Neuron (in vitro differentiated cells): ENCODE results near the gene TYK2.
"Not testable (repeated sequence)": the region's sequence is repeated elsewhere in the genome, so short reads cannot be mapped to it uniquely, and the experiment has no call there.

ENCODE experiments used
- H2AFZ ChIP-seq: one replicate; pipeline ENCODE4 v1.6.1; 2013; ENCODE audit warnings: low read depth, mild to moderate bottlenecking, inconsistent platforms, low read length, moderate library complexity
- H3K27me3 ChIP-seq: one replicate; pipeline ENCODE4 v1.6.1; 2013; ENCODE audit warnings: low read length; ENCODE audit not compliant: insufficient read depth
- H3K36me3 ChIP-seq: one replicate; pipeline ENCODE4 v1.6.1; 2013; ENCODE audit warnings: low read length; ENCODE audit not compliant: insufficient read depth
- H3K4me1 ChIP-seq: one replicate; pipeline ENCODE4 v1.6.1; 2013; ENCODE audit warnings: low read length; ENCODE audit not compliant: insufficient read depth
- H3K4me3 ChIP-seq: 2 replicates; pipeline ENCODE4 v1.5.1; 2013; ENCODE audit warnings: mild to moderate bottlenecking, low read length, moderate library complexity
- H3K9me3 ChIP-seq: one replicate; pipeline ENCODE4 v1.6.1; 2013; ENCODE audit warnings: low read length

TYK2 gene

DNA sequence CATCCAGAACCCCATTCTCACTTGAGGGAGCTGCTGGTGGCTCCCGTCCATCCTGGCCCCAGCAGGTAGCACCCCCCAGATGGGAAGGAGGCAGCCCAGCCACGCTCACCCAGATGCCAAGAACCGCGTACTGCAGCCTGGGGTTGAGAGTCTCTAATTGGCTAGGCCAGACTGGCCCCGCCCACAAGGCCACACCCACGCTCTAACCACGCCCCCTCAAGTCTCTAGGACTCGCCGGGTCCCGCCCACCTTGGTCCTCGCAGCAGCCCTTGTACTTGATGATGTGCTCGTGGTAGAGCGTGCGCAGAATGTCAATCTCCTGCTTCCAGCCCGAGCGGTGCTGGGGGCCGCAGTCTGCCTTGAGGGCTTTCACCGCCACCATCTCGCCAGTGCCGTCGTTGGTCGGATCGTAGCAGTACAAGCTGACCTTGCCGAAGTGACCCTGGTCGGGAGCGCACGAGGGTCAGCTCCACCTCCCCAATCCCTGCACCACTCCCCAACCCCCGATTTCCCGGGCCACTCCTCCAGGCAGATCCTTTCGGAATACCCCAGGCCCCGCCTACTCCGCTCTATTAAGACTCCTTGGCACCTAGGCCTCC is 26.5 kb downstream of the TYK2 start:
- H3K27me3 ChIP-seq, result no peaks in the 10 kb centered on the region
- H3K36me3 ChIP-seq, result peaks cover 54% of the 10 kb centered on the region
- H3K4me1 ChIP-seq, result no peaks in the 10 kb centered on the region
- no peak overlapping the region for H3K4me3 ChIP-seq
- H3K9me3 ChIP-seq, result no peaks in the 10 kb centered on the region
- no peak overlapping the region for H2AFZ ChIP-seq

DNA sequence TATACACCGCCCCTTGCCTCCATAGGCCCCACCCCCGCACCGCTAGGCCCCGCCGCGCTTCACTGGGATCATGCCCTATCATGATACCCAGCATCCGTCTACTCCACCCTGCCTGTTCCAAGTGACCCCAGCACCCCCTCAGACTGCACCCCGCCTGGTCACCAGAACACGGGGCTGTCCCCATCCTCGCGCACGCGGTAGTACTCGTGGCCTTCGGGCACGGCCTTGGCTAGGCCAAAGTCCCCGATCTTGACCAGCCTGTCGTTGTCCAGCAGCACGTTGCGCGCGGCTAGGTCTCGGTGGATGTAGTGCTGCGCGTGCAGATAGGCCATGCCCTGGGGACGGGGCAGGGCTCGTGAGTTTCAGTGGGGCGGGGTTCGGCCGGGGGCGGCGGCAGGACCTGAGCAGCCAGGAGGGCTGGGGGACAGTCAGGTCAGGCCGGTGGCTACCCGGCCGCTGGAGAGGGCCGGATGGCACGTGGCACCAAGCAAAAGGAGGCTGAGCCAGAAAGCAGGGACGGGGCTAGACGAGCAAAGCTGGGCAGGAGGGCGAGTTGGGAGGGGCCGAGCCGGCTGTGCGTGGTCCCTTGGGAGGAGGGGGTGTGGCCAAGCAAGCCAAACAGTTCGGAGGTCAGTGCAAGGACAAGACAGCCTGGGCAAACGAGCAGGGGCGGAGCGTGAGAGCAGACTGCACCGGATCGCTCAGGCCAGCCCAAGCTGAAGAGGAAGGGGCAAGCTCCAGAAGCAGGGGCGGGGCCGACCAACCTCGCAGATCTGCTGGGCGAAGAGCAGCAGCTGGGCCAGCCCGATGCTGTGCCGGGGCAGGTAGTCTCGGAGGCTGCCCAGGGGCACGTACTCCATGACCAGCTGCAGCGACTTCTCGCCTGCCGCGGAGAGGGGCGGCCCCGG is 27.4 kb downstream of the TYK2 start:
- Histone ChIP-seq H3K9me3 (no peaks in the 10 kb centered on the region), H3K4me3 (no peak overlapping the region), H3K4me1 (no peaks in the 10 kb centered on the region), H2AFZ (no peak overlapping the region), H3K27me3 (no peaks in the 10 kb centered on the region), H3K36me3 (peaks cover 50% of the 10 kb centered on the region)

DNA sequence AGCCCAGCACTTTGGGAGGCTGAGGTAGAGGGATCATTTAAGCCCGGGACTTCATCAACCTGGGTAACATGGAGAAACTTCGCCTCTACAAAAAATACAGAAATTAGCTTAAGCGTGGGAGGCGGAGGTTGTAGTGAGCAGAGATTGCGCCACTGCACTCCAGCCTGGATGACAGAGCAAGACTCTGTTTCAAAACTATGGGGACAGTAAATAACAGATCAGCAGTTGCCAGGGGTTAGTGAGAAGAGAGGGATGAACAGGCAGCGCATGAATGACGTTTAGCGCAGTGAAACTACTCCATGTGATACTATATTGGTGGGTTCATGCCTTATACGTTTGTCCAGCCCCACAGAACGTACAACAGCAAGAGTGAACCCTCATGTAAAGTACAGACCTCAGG is 33.9 kb downstream of the TYK2 start:
- Histone ChIP-seq H3K4me1 (no peaks in the 10 kb centered on the region), H3K4me3 (no peak overlapping the region), H3K36me3 (peaks cover 12% of the 10 kb centered on the region), H3K27me3 (no peaks in the 10 kb centered on the region), H3K9me3 (no peaks in the 10 kb centered on the region), H2AFZ (no peak overlapping the region)

DNA sequence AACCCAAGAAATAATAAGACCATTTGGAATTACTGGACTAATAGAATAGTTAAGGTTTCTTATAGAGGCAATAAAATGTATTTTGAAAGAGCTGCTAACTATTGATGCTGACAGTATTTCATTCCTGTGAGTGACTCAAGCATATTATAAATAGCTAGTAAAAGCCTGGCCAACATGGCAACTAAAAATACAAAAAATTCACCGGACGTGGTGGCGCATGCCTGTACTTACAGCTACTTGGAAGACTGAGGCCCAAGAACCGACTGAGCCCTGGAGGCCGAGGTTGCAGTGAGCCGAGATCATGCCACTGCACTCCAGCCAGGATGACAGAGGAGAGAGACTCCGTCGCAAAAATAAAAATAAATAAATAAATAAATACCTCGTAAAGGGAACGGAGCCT is 35.6 kb downstream of the TYK2 start:
- no peaks in the 10 kb centered on the region for H3K9me3 ChIP-seq
- no peaks in the 10 kb centered on the region for H3K4me1 ChIP-seq
- no peaks in the 10 kb centered on the region for H3K27me3 ChIP-seq
- H3K36me3 ChIP-seq, result peaks cover 1% of the 10 kb centered on the region
- H2AFZ ChIP-seq, result no peak overlapping the region
- H3K4me3 ChIP-seq, result no peak overlapping the region

DNA sequence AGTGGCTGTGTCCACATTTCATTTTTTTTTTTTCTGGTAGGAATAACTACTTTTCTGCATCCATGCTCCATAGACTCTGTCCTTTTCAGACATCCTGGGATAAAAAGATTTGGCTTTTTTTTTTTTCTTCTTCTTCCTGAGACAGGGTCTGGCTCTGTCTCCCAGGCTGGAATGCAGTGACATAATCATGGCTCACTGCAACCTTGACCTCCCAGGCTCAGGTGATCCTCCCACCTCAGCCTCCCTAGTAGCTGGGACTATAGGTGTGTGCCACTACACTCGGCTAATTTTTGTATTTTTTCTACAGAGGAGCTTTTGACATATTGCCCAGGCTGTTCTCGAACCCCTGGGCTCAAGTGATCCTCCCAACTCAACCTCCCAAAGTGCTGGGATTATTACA is 36.9 kb downstream of the TYK2 start:
- Histone ChIP-seq H2AFZ (no peak overlapping the region), H3K9me3 (no peaks in the 10 kb centered on the region), H3K4me3 (no peak overlapping the region), H3K4me1 (no peaks in the 10 kb centered on the region), H3K36me3 (no peaks in the 10 kb centered on the region), H3K27me3 (no peaks in the 10 kb centered on the region)

DNA sequence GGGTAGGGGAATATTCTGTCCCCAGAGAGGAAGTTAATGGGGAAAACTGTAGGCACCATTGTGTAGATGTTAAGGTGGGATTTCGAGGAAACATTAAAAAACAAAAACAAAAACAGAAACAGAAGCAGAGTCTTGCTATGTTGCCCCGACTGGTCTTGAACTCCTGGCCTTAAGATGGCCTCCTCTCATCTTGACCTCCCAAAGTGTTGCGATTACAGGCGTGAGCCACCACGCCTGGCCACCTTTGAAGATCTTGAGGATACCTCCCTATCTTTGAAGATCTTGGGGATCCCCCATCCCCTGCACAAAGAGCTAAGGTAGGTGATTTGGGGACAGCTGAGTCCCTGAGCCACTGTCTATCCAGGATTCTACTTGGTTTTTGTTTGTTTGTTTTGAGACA is 40.4 kb downstream of the TYK2 start:
- H3K36me3 ChIP-seq, result no peaks in the 10 kb centered on the region
- no peak overlapping the region for H3K4me3 ChIP-seq
- no peaks in the 10 kb centered on the region for H3K9me3 ChIP-seq
- no peaks in the 10 kb centered on the region for H3K4me1 ChIP-seq
- H3K27me3 ChIP-seq, result no peaks in the 10 kb centered on the region
- H2AFZ ChIP-seq, result no peak overlapping the region

DNA sequence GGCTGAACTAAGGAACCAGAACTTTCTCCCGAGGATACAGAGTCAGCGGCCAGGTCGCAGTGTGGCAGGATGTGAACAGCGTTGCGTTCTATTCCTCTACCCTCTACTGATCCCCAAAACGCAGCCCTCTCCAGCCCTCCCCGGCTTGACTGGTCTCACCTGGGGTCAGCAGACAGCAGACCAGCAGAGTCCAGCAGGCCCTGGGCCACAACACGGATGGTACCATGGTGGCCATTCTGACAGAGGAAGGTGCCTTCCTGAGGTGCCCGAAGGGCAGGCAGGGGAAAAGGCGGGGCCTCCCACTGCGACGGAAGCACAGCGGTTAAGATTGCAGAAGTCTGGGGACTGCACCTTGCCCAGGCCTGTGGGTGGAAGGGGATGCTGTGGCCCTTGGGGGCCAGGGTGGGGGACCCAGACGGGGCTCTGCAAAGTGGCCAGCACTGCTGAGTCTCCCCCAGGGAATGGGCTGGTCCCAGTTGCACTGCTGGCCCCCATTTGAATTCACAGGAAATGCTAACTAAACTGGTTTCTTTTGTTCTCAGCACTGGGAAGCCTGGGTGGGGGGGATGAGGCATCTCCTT is 40.9 kb downstream of the TYK2 start, which contains the start of gene ICAM3:
ICAM3 (minus strand) TSS at position 245 of the 581 bp plus-strand sequence; CDS start at position 235, 10 bp downstream.
- no peaks in the 10 kb centered on the region for H3K4me1 ChIP-seq
- H3K4me3 ChIP-seq, result no peak within 1 kb of the TSS
- H3K27me3 ChIP-seq, result no peaks in the 10 kb centered on the region
- H3K9me3 ChIP-seq, result no peaks in the 10 kb centered on the region
- no peak within 1 kb of the TSS for H2AFZ ChIP-seq
- H3K36me3 ChIP-seq, result no peaks in the 10 kb centered on the region

DNA sequence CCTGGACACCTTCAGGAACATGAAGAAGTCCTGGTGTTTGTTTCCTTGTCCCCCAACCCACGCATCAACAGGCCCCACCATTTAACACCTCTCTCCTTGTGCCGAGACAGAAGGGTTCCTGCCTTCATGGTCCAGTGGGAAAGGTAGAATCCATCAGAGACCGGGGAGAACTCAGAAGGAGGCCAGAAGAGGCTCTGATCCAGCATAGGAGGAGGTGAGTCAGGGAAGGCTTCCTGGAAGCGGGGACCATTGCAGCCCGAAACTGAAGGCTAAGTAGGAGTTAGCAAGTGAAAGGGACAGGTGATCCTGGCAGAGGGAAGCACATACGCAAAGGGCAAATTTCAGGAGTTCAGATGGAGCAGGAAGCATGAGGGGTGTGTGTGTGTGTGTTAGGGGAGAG is 41.4 kb downstream of the TYK2 start:
- Histone ChIP-seq H3K4me1 (peaks cover 2% of the 10 kb centered on the region), H3K27me3 (no peaks in the 10 kb centered on the region), H3K4me3 (no peak overlapping the region), H2AFZ (no peak overlapping the region), H3K36me3 (no peaks in the 10 kb centered on the region), H3K9me3 (no peaks in the 10 kb centered on the region)

DNA sequence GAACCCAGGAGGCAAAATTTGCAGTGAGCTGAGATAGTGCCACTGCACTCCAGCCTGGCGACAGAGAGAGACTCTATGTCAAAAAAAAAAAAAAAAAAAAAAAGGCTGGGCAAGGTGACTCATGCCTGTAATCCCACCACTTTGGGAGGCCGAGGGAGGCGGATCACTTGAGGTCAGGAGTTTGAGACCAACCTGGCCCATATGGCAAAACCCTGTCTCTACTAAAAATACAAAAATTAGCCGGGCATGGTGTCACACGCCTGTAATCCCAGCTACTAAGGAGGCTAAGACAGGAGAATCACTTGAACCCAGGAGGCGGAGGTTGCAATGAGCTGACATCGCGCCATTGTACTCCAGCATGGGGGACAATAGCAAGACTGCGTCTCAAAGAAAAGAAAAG is 43.6 kb downstream of the TYK2 start:
- not testable (repeated sequence) for H3K36me3 ChIP-seq, H3K9me3 ChIP-seq, H3K27me3 ChIP-seq, H3K4me3 ChIP-seq, H2AFZ ChIP-seq
- H3K4me1 ChIP-seq, result peaks cover 12% of the 10 kb centered on the region

DNA sequence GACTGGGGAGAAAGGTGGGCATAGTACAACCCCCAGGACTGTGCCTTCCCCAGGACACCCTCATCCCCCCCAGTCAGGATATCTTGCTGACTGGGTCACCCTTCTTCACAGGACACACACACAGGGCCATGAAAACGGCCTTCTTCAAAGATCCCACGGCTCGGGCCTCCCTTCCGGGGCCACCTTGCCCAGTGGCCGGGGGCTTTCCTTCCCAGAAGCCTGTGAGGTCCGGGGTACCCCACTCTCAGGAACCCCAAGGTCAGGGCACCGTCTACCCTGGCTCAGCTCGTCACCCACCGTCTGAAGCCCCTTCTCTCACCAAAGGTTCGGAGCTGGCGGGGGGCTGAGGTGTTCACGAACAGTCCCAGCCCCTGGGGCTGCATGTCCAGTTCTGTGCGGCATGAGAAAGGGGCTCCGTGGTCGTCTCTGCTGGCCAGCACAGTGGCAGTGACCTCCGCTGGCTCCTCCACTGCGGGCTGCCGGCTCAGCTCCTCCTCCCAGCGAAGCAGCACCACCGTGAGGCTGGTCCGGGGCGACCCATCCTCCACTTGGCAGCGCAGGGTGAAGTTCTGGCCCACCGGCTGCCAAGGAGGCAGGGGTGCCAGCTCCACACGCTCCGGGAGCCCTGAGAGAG is 44.9 kb downstream of the TYK2 start:
- no peaks in the 10 kb centered on the region for H3K9me3 ChIP-seq
- no peak overlapping the region for H3K4me3 ChIP-seq
- H2AFZ ChIP-seq, result no peak overlapping the region
- H3K36me3 ChIP-seq, result peaks cover 5% of the 10 kb centered on the region
- no peaks in the 10 kb centered on the region for H3K27me3 ChIP-seq
- H3K4me1 ChIP-seq, result peaks cover 12% of the 10 kb centered on the region

DNA sequence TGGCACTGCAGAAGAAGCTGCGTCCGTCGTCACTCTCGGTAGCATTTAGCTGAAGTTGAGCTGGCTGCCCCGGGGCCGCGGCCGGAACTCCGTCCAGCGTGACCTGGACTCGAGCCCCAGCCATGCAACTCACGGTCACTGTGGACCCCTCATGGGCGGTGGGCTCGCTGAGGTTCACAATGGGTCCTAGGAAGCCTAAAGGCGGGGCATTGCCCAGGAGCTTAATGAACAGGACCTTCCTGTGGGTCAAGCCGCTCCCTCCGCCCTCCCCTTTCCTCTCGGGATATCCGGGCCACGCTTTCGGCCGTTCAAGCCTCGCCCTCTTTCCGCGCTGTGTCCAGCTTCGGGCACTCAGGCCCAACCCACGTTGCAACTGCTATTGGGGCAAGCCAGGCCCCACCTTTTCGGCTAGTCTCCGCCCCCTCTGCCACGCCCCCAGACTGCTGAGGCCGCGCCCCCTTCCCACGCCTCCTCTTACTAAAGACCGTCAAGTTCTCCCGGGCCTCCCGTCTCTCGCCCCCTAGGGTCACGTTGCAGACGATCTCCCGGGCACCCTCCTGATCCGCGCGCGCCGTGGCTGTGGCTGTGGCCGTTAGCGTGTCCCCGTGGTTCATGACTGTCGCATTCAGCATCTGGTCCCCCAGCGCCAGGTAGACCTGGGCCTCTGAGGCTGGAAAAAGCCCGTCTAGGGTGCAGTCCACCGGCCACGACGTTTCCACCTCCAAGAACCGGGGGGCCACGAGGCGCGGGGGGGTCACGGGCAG is 45.6 kb downstream of the TYK2 start:
- Histone ChIP-seq H3K4me3 (no peak overlapping the region), H2AFZ (no peak overlapping the region), H3K36me3 (peaks cover 11% of the 10 kb centered on the region), H3K27me3 (no peaks in the 10 kb centered on the region), H3K9me3 (no peaks in the 10 kb centered on the region), H3K4me1 (peaks cover 12% of the 10 kb centered on the region)

DNA sequence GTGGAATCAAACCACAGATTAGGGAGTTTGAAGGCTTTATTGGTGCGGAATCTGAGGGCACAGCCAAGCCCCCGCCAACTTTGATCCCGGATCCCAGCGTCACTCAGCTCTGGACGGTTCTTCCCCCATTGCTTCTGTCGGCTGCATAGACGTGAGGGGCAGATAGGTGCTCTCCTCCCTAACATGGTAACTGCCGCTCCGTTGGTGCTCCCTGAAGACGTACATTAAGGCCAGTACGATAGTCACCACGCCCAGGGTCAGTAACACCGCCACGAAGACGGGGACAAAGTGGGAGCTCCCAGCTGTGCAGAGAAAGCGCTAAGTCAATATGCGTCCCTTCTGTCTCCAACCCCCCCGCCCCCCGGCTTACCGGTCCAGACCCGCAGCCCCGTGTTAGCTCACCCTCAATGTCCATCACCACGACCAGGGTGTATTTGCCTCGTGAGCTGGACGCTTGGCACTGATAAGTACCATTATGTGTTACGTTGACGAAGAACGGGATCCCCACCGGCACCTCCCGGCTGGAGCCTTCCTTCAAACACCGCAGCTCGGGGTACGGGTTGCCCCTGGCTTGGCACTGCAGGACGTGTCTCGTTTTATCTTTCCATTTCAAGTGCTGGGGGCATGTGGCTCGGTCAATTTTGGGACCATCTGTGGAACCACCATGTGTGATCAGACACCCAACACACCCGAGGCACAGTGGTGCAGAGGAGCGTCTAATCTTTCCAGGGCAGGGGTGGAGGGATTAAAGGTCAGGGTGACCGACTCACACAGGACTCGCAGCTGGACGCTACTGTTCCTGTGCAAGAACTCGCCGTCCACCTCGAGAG is 46.4 kb downstream of the TYK2 start:
- H3K36me3 ChIP-seq, result peaks cover 19% of the 10 kb centered on the region
- H3K4me1 ChIP-seq, result peaks cover 12% of the 10 kb centered on the region
- no peak overlapping the region for H2AFZ ChIP-seq
- H3K4me3 ChIP-seq, result peak overlapping the region; percentile 79
- H3K9me3 ChIP-seq, result no peaks in the 10 kb centered on the region
- H3K27me3 ChIP-seq, result no peaks in the 10 kb centered on the region
